HG03060 (cell line): ENCODE data around the gene ADORA2B.
"Not testable (repeated sequence)": the region's sequence is repeated elsewhere in the genome, so short reads cannot be mapped to it uniquely, and the experiment has no call there.

ENCODE experiments used
- ATAC-seq: cut with Tn5 transposase; IDR thresholded peaks from one replicate; pipeline ENCODE4 v1.9.1; 2021; ENCODE audit warnings: low read depth, moderate number of reproducible peaks; ENCODE audit not compliant: unreplicated experiment

The ADORA2B gene

DNA sequence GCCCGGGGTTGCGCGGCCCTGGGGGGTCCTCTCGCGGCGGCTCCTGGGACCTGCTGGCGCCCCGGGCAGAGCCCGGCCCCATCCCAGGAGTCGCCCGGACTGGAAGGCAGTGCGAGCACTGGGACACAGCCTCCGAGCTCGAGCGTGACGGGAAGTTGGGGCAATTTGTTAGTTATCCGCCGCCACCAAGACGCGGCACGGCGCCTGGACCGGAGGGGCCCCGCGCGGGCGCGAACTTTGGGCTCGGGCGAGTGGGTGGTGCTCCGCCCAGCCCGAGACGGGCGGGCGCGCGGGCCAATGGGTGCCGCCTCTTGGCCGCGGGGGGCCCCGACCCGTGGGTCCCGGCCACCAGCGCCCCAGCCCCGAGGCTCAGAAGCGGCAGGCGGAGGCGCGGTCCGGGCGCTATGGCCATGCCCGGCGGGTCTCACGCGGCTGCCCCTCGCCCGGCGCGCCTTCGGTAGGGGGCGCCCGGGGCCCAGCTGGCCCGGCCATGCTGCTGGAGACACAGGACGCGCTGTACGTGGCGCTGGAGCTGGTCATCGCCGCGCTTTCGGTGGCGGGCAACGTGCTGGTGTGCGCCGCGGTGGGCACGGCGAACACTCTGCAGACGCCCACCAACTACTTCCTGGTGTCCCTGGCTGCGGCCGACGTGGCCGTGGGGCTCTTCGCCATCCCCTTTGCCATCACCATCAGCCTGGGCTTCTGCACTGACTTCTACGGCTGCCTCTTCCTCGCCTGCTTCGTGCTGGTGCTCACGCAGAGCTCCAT lies at the start of gene ADORA2B:
Gene ADORA2B (plus strand): TSS at position 372 of the 768 bp plus-strand sequence. CDS start 119 bp downstream, at position 491.
- ATAC-seq: no peak

DNA sequence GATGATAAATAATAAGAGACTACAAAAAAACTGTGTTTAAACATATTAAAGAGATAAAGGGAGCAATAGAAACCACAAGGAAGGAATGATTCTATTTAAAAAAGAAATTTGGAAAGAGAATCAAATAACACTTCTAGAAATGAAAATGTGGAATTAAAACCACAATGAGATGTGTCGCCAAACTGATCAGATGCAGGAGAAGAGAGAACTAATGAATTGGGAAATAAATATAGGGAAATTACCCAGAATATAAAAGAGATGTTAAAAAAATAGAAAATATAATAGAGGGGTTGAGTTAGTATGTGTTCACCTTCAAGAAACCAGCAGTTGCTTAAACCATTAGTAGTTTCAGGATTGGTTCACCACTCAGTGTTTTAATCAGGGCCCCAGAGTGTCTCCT lies 48.7 kb upstream of the ADORA2B start:
- no peak for ATAC-seq

DNA sequence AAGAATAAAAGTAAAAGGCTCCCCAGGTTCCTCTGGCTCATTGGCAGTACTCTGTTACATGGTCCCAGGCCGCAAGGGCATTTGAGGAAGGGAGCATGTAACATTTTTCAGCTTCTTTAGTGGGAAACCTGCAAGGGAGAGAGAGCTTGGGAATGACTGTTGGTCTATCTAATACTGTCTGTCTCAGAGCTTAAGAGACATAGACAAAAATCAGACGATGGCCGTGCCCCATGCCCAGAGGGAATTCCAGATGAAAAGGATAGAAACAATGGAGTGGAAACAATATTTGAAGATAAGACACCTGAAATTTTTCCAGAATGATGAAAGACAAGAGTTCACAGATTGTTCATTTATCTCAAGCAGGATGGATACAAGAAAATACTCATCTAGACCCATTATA lies 48.1 kb upstream of the ADORA2B start:
- no peak for ATAC-seq

DNA sequence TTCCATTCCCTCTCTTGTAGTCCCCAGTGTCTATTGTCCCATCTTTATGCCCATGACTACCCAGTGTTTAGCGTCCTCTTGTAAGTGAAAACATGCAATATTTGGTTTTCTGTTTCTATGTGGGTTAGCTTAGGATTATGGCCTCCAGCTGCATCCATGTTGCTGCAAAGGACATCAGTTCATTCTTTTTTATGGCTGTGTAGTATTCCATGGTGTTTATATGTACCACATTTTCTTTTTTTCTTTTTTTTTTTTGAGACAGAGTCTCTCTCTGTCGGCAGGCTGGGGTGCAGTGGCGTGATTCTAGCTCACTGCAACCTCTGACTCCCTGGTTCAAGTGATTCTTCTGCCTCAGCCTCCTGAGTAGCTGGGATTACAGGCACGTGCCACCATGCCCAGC lies 45.3 kb upstream of the ADORA2B start:
- not testable (repeated sequence) for ATAC-seq

DNA sequence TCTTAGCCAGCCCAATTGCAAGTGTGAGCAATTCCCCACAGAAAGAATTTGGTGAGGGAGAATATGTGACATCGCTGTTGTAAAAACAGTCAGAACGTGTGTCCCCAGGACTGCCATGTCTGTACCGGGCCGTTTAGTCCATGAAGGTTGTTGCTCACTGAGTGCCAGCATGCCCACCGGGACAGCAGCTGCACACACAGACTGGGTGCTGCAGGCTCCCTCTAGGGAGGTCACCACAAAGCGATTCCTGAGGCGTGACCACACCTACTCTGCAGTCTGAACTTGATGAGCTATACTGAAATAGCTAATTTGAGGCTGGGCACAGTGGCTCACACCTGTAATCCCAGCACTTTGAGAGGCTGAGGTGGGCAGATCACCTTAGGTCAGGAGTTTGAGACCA lies 44.1 kb upstream of the ADORA2B start:
- peak; percentile 51 for ATAC-seq

DNA sequence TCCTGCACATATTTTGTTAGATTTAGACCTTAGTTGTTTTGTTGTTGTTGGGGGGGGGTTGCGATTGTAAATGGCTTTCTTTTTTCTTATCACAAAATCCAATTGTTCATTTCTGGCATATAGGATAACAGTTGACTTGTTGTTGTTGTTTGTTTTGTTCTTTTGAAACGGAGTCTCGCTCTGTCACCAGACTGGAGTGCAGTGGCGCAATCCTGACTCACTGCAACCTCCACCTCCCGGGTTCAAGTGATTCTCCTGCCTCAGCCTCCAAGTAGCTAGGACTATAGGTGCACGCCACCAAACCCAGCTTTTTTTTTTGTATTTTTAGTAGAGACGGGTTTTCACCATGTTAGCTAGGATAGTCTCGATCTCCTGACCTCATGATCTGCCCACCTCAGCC lies 39.7 kb upstream of the ADORA2B start:
- not testable (repeated sequence) for ATAC-seq

DNA sequence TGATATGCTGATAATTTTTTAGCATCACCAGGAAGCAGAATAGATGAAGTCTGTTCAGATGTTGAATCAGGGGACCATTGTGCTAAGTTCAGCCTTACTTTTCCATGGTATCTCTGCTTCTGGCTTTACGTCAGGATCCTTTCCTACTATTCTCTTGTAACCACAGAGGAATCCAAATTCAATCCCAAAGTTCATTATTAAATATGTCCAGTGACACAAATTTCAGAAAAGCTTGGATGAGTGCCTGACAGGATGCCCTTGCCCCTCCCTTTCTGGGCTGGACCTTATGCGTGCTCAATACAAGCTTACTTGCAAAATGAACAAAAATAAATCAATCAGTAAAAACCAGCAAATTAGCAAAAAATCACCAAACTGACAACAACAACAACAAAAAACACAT lies 37.6 kb upstream of the ADORA2B start:
- ATAC-seq: no peak

DNA sequence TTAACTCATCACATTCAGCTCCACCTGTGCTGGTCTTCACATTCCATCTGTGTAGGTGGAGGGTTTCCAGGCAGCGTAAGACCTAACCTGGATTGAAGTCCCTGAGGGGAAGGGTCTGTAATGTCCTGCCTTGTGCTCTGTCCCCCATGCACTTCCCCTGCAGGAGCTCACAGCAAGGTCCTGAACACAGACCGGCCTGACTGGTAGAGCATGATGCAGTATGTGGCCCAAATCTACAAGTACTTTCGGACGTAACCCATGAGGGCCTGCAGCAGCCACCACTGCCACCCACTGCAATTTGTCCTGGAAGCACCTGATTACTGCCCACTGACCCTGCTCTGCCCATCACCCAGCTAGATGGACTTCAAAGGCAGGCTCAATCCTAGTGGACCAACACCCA lies 36.6 kb upstream of the ADORA2B start:
- no peak for ATAC-seq

DNA sequence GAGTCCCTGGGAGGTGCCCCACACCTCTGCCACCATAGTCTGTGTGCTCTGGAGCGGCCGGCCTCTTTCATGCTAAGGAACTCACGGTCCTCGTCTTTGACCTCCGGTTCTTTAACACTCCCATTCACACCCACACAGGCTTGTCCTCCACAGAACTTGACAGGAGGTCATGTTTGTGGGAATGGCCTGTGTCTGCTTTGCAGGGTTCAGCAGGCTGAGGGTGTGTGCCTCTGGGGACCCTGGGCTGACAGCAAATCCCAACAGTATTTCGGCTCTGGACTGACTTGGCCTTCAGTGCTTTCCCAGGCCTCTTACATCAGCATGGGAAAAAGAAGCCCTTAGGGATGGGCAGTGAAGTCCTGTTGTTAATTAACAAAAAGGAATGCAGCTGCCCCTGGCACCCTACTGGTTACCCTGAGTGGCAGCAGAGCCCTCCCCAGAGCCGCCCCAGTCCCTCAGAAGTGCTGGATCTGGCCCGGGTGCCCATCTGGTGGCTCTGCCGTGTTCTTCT lies 35.4 kb upstream of the ADORA2B start:
- no peak for ATAC-seq

DNA sequence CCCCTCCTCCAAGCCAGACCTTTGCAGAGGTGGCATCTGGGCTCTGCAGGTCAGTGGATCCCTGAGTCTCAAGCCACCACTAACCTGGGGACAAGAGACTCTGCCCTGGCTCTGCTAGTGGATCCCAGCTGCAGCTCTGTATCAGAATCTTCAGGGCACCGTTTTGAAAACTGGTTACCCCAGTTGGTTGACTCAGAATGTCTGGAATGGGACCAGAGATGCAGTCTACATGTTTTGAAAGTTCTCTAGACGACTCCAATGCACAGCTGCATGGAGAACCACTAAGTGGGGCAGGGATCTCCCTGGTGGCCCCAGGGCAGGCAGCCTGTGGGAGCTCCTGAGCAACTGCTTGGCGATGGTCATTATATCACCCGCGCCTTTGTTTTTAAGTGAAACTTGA lies 34.1 kb upstream of the ADORA2B start:
- ATAC-seq: no peak

DNA sequence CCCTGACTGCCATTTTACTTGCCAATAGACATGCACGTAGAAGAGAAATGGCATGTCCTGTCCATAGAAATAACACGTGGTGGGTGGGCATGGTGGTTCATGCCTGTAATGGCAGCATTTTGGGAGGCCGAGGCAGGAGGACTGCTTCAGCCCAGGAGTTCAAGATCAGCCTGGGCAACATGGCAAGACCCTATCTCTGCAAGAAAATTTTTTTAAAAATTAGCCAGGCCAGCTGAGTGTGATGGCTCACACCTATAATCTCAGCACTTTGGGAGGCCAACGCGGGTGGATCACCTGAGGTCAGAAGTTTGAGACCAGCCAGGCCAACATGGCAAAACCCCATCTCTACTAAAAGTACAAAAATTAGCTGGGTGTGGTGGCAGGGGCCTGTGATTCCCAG lies 33.2 kb upstream of the ADORA2B start:
- not testable (repeated sequence) for ATAC-seq

DNA sequence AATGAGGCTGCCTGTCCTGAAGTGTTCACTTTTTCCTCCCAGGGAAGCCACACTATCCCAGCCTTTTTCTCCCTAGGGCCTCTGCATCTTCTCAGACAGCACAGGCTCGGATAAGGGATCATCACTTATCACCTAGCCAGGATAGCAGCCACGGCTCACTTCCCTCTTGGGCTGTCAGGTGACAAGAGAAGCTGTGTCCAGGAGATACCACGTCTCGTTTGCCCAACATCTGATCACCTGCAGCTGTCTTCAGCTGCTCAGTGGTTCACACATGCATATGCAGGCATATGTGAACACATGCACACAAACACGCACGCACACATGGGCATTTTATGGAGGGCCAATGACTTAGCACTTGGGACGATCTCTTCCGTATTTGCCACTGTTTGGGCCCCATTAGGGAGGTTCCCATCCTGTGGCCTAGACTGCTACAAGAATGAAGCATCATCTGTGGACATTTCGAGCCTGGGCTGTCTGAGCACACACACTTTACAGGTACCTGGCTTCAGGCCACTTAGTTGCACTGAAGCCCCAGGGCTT lies 32.4 kb upstream of the ADORA2B start:
- ATAC-seq: no peak

DNA sequence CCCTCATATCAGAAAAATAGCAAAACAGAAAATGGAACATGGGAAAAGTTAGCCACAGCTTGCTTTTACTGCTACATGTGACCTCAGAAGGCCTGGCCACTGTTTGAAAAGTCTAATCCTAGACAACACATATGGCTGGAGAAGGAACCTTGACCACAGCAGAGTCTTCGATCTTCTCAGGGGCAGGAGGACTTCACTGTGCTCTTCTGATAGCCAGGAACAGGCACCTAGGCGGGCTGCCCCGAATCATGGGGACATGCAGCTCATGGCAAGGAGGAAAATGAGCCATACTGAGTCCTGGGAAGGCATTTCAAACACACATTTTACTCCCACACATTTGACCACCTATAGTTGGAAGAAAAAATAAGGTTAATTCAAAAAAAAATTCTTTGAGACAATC lies 31.1 kb upstream of the ADORA2B start:
- ATAC-seq: no peak

DNA sequence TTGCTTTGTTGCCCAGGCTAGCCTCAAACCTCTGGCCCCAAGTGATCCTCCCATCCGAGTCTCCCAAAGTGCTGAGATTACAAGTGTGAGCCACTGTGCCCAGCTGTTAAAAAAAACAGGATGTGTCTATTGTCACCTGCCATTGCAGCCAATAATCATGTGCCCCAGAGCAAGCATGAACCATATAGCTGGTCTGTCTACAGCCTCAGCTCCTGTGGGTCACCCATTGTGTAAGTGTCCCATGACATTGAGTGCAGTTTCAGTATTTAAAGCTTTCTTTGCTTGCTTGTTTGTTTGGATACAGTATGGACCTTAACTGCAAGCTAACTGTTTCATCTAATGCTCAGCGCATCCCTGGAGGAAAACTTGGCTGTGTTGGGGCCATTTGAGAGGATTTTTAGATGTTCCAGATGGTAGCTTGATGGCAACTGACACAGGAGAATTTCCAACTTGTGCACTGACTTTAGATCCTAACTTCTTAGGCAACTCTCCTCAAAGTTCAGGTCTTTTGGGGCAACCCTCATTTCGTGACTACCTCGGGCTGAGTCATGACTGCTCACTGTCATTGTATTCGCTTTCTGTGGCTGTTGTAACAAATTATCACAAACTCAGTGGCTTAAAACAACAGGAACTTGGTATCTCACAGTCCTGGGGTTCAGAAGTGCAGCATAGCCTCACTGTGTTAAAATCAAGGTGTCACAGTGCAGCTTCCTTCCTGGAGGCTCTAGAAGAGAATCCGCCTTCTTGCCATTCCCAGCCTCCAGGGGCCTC lies 30.3 kb upstream of the ADORA2B start:
- ATAC-seq: no peak

DNA sequence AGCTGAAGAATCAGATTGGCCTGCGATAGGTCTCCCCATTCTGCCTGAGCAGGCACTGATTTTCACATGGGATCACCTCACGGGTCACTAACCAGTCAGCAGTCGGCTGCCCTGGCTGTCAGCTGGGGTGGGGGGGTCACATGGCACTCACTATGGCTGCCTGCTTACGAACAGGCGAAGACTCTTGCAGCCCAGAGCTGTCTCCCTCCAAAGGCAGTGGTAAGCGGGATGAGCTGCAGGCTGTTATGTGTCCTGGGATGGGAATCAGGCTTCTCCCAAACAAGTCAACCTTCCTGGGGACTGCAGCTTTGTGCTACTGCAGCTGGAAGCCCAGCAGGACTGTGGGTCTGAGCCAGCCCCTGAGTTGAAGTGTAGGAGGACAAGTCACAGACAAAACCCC lies 29.0 kb upstream of the ADORA2B start:
- no peak for ATAC-seq

DNA sequence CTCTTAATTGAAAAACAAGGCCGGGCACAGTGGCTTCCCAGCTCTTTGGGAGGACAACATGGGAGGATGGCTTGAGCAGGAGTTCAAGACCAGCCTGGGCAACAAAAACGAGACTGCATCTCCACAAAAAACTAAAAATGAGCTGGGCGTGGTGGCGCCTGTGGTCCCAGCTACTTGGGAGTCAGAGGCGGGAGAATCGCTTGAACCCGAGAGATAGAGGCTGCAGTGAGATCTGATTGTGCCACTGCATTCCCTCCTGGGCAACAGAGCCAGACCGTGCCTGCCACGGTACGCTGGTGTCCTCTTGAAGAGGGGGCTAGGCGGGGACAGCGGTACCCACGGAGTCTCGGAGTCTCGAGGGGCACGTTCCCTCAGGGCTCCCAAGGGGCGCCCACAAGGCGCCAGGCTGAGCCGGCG lies 27.9 kb upstream of the ADORA2B start:
- no peak for ATAC-seq

DNA sequence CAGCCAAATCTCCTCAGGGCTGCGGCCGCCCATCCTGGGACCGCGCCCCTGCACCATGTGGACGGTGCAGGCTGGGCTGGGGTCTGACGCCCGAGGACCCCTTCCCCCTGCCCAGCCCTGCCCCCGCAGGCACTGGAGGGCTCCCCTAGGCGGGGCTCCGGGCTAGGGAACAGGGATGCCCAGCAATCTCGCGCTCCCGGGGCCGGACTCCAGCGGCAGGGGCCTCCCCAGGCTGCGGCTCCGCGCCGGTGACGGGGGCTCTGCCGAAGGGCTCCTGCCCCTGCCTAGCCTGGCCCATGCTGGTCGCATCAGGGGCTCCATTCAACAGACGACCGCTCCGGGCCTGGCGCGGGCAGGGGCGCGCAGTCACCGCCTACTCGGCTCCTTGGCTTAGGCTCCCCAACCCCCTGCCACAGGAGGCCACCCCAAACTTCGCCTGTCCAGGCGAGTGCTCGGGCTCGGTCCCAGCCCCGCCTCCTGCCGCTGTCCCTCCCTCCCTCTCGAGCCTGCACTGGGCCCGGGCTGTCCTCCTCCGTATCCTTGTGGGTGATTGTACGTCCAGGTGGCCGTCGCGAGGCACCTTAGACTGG lies 27.4 kb upstream of the ADORA2B start:
- ATAC-seq: no peak

DNA sequence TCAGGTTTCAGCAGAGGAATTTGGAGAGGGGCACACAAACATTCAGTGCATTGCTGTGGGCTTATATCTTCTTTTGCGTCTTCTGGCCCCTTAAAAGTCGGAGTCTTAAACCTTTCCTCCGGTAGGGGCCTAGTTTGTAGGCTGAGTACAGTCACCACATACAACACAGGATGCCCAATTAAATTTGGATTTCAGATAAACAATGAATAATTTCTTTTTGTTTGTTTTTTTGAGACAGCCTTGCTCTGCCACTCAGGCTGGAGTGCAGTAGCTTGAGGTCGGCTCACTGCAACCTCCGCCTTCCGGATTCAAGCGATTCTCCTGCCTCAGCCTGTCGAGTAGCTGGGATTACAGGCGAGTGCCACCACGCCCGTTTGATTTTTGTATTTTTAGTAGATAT lies 26.7 kb upstream of the ADORA2B start:
- ATAC-seq: no peak

DNA sequence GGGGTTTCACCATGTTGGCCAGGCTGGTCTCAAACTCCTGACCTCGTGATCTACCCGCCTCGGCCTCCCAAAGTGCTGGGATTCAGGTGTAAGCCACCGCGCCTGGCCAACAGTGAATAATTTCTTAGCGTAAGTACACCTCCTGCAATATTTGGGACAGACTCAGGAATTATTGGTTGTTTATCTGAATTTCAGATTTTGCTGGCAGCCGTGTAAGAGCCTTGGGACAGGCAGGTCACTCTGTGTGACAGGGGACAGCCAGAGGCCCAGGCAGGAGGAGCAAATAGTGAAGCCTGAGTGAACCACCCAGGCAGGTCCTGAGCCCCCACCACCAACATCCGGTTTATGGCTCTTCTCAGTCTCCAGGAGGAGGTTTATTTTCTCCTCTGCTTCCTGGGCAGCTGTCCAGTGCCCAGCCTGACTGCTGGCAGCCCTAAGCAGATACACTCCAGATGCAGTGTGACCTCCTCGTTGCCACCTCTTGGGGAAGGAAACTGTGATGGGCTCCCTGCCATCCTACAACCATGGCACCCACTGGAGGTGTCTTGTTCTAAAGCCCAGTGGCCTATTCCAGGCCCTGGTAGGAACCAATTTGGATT lies 26.2 kb upstream of the ADORA2B start:
- no peak for ATAC-seq

DNA sequence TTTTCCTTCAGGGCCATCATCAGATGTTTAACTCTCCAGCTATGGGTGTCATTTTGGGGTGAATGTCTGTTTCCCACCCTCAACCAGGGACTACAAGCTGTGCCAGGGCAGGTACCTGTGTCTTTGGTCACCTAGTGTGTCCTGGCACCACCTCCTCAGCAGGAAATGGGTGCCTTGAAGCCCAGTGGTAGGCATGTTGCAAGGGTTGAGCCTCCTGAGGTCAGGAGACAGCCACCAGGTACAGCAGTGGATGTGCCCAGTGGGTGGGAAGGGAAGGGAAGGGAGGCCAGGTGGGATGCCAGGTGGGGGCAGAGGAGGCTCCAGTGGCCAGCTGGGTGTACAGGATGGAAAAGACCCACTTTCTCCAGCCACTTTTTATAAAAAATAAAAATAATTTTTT lies 25.5 kb upstream of the ADORA2B start:
- ATAC-seq: no peak

DNA sequence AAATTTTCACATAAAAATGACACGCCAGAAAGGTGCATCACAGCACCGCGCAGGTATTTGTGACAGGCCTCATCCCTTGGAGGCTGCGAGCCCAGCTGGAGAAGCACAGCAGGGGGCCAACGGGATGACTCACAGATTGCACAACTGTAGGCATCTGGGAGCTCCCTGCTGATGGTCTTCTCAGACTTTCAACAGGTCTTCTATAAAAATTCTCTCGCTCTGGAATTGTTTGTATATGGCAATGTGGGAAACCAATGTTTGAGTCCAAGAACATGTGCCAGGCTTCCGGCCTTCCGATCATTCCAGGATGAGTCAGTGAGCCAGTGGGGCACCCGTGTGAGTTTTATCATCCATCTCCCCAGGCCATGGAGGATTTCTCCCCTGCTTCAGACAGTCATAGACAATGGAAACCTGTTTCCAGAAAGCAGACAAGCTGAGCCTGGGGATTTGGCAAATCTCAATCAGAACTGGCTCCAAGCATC lies 24.1 kb upstream of the ADORA2B start:
- no peak for ATAC-seq
